Skeletal muscle tissue (tissue), 4 donors: ENCODE measurements around the gene MARK1. TPM values are rescaled to one million over a fixed set of nuclear protein-coding genes. Genes with fewer than 3 reads are reported as not detected.

ENCODE experiments used
- H3K27ac ChIP-seq: one replicate; pipeline ENCODE4 v1.7.0; 2013; ENCODE audit warnings: mild to moderate bottlenecking, low read depth, low read length, inconsistent platforms
- H3K27me3 ChIP-seq, 3 donors: one replicate each; pipeline ENCODE4 v1.7.0; 2013; ENCODE audit warnings: low read length in 3 of 3; ENCODE audit not compliant: control insufficient read depth in 3 of 3, insufficient read depth in 3 of 3
- H3K36me3 ChIP-seq, 3 donors: one replicate each; pipeline ENCODE4 v1.7.0; 2013; ENCODE audit warnings: low read length in 3 of 3; ENCODE audit not compliant: control insufficient read depth in 3 of 3, insufficient read depth in 3 of 3
- H3K4me1 ChIP-seq, 3 donors: one replicate each; pipeline ENCODE4 v1.7.0; 2013; ENCODE audit warnings: low read length in 3 of 3, mild to moderate bottlenecking in 3 of 3; ENCODE audit not compliant: control insufficient read depth in 3 of 3, insufficient read depth in 3 of 3
- H3K4me3 ChIP-seq, 3 donors: one replicate each; pipeline ENCODE4 v1.7.0; 2013; ENCODE audit warnings: low read length in 3 of 3
- H3K9ac ChIP-seq, 3 donors: one replicate each; pipeline ENCODE4 v1.7.0; 2013; ENCODE audit warnings: low read length in 3 of 3, mild to moderate bottlenecking in 3 of 3, moderate library complexity in 2 of 3, low read depth in 1 of 3
- H3K9me3 ChIP-seq, 3 donors: one replicate each; pipeline ENCODE4 v1.7.0; 2013; ENCODE audit warnings: low read length in 3 of 3; ENCODE audit not compliant: control insufficient read depth in 3 of 3
- total RNA-seq: library from RNA; depleted of rRNA; stranded (reverse); fragments of >200 nt; gene quantifications from one replicate; pipeline ENCODE4 v1.2.3, GENCODE V29; 2014
- donor health status: Osteomylitis.

MARK1 gene
- total RNA-seq, 1 donor from 2014 or later, result 9.9 TPM

DNA sequence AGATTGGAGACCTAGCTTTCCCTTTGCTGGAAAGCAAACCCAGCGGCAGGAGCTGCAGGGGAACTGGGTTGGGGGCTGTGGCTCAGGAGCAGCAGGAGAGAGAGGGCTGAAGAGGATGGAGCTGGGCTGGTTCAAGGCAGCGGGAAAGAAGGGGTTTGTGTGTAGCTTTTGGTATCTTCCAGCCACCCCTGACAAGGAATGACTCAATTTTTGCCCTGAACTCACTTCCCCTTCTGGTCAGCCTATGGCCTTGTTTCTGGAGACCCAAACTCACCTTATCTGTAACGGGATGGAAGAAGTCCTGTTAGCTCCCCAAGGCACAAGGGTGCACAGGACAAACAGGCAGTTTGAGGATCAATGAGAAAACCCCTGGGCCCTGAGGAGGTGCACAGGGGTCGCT lies 175.4 kb downstream of the MARK1 start:
- Histone ChIP-seq H3K4me1 (peaks cover 0 to 25% (median 24%) of the 10 kb centered on the region in 3 donors), H3K36me3 (no peaks in the 10 kb centered on the region), H3K27me3 (no peaks in the 10 kb centered on the region), H3K9ac (peak overlapping the region in 2 of 3 donors; percentile 9 to 45), H3K27ac (no peak overlapping the region), H3K4me3 (no peak overlapping the region), H3K9me3 (no peaks in the 10 kb centered on the region)

DNA sequence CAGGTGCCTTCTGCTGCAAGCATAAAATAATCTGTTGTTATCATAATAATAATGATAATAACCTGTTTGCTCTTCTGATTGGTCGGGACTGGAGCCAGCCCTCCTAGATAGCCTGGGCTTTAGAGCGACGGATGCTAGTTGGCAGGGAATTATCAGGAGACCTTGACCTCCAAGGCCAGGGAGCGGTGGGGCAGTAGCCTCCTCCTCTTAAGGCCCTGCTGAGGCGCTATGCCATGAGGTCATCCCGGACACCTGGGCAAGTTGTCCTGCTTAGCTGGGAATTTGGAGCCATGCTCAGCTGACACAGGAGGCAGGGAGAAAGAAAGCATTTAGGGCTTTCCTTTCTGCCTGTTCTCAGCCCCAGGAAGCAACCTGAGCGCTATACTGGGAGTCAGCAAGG lies 177.8 kb downstream of the MARK1 start:
- Histone ChIP-seq H3K27me3 (no peaks in the 10 kb centered on the region), H3K9ac (no peak overlapping the region), H3K27ac (no peak overlapping the region), H3K4me1 (peaks cover 0 to 20% (median 17%) of the 10 kb centered on the region in 3 donors), H3K36me3 (no peaks in the 10 kb centered on the region), H3K9me3 (no peaks in the 10 kb centered on the region), H3K4me3 (no peak overlapping the region)

- H3K36me3 ChIP-seq, result no peaks in the 10 kb centered on the region
- H3K9me3 ChIP-seq, result no peaks in the 10 kb centered on the region
- no peak overlapping the region for H3K4me3 ChIP-seq
- H3K9ac ChIP-seq, result no peak overlapping the region
- H3K27me3 ChIP-seq, result no peaks in the 10 kb centered on the region
- H3K27ac ChIP-seq, result no peak overlapping the region
- H3K4me1 ChIP-seq, result peaks cover 0 to 18% (median 16%) of the 10 kb centered on the region in 3 donors
Observed at GRCh38 chr1:220706480-220706879, 178.5 kb downstream of the MARK1 start.

GRCh38 chr1:220707160-220707559 lies 179.2 kb downstream of the MARK1 start:
- no peaks in the 10 kb centered on the region for H3K27me3 ChIP-seq
- no peak overlapping the region for H3K9ac ChIP-seq
- no peaks in the 10 kb centered on the region for H3K36me3 ChIP-seq
- H3K9me3 ChIP-seq, result no peaks in the 10 kb centered on the region
- H3K27ac ChIP-seq, result no peak overlapping the region
- no peak overlapping the region for H3K4me3 ChIP-seq
- H3K4me1 ChIP-seq, result peaks cover 0 to 14% (median 12%) of the 10 kb centered on the region in 3 donors

DNA sequence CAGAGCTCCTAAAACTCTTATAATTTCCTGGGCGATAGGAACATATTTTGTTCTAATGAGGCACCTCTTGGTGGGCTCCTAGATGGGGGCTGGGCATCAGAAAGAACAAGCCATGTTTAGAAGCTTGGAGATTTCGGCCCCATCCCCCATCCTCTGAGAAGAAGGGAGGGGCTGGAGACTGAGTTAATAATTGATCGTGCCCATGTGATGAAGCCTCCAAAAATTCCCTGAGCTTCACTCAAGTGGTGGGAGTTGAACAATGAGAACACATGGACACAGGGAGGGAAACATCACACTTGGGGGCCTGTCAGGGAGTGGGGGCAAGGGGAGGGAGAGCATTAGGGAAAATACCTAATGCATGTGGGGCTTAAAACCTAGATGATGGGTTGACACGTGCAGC lies 180.3 kb downstream of the MARK1 start:
- Histone ChIP-seq H3K27ac (no peak overlapping the region), H3K9ac (no peak overlapping the region), H3K4me1 (peaks cover 0 to 6% (median 4%) of the 10 kb centered on the region in 3 donors)

DNA sequence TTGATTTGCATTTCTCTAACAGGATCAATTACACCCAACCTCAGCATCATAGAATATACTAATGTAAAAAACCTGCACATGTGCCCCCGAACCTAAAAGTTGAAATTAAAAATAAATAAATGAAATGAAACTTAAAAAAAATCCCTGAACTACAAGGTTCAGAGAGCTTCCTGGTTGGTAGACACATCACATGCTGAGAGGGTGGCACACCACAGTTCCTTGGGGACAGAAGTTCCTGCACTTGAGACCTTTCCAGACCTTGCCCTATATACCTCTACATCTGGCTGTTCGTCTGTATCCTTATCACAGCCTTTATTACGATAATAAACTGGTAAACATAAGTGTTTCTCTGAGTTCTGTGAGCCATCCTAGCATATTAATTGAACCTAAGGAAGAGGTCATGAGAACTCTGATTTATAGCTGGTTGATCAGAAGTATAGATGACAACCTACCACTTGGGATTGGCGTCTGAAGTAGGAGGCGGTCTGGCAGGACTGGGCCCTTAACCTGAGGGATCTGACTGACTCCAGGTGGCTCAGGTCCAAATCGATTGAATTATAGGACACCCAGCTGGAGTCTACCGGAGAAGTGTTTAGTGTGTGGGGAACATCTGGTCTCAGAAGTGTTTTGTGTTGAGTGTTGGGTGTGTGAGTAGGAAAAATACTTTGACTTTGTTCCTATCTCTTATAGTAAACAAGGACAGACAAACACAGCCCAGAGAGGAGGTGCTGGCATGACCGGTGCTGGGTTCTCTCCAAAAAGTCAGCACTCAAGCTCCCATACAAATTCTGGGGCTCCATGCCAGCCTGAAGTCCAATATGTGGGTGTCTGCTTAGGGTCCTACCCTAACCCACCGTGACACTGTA lies 181.2 kb downstream of the MARK1 start:
- H3K9me3 ChIP-seq, result no peaks in the 10 kb centered on the region
- no peak overlapping the region for H3K4me3 ChIP-seq
- no peaks in the 10 kb centered on the region for H3K4me1 ChIP-seq
- no peaks in the 10 kb centered on the region for H3K36me3 ChIP-seq
- H3K27me3 ChIP-seq, result no peaks in the 10 kb centered on the region
- no peak overlapping the region for H3K27ac ChIP-seq
- no peak overlapping the region for H3K9ac ChIP-seq

More for the DNA sequence above, 180.3 kb downstream of the MARK1 start:
- Histone ChIP-seq H3K4me3 (no peak overlapping the region), H3K36me3 (no peaks in the 10 kb centered on the region), H3K9me3 (no peaks in the 10 kb centered on the region), H3K27me3 (no peaks in the 10 kb centered on the region)

DNA sequence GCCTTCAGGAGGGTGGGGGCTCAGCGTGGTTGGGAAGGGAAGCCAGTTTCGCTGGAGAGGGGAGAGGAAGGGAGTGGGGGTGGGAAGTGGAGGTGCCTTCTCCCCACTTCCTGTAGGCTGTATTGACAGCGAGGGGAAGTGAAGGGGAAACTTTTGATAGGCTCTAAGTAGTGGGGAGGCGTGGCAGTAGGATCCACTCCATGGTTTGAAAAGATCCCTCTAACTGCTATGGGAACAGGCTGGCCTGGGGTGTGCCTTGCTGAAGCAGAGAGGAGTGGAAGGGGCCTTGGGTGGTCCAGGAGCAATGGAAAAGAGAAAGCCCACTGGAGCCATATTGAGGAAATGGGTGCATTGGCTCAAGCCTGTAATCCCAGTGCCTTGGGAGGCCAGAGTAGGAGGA lies 182.4 kb downstream of the MARK1 start:
- H3K27me3 ChIP-seq, result peaks cover 0 to 2% (median 0%) of the 10 kb centered on the region in 3 donors
- no peak overlapping the region for H3K27ac ChIP-seq
- no peak overlapping the region for H3K4me3 ChIP-seq

GRCh38 chr1:220711056-220711809 lies 183.3 kb downstream of the MARK1 start:
- peaks cover 0 to 2% (median 0%) of the 10 kb centered on the region in 3 donors for H3K27me3 ChIP-seq
- H3K4me3 ChIP-seq, result no peak overlapping the region
- peaks cover 0 to 5% (median 4%) of the 10 kb centered on the region in 3 donors for H3K9me3 ChIP-seq
- H3K9ac ChIP-seq, result no peak overlapping the region
- H3K36me3 ChIP-seq, result no peaks in the 10 kb centered on the region
- H3K4me1 ChIP-seq, result no peaks in the 10 kb centered on the region
- no peak overlapping the region for H3K27ac ChIP-seq

More for the DNA sequence above, 182.4 kb downstream of the MARK1 start:
- Histone ChIP-seq H3K9me3 (peaks cover 0 to 5% (median 4%) of the 10 kb centered on the region in 3 donors), H3K36me3 (no peaks in the 10 kb centered on the region), H3K4me1 (no peaks in the 10 kb centered on the region), H3K9ac (no peak overlapping the region)
